HEK293 (cell line): ENCODE results near the gene C19orf73.

Experiments
- CTCF ChIA-PET: fragments of 350-600 bp; formaldehyde crosslinking; extraction: SDS; loops from one replicate; lab custom pipeline; 2021; ENCODE audit warnings: antibody characterized with exemption; lab: Yijun Ruan, JAX
- POLR2A ChIA-PET: fragments of 300-600 bp; formaldehyde crosslinking; extraction: SDS; loops from one replicate; lab custom pipeline; 2020; ENCODE audit warnings: antibody characterized with exemption, inconsistent platforms; lab: Yijun Ruan, JAX
- H3K27ac ChIP-seq: fragments of 200-500 bp; sonication (Bioruptor generic); 2 replicates; pipeline ENCODE4 v1.5.1; 2014; ENCODE audit warnings: low read depth, low read length, control low read depth, inconsistent platforms; ENCODE audit errors: extremely low read depth
- H3K36me3 ChIP-seq, 2 experiments: fragments of 200-500 bp in 1 of 2; sonication (Bioruptor generic) in 1 of 2; 1 replicate in 1 of 2; 2 replicates in 1 of 2; pipeline ENCODE4 v1.5.1; 2014 to 2017; ENCODE audit warnings: inconsistent platforms in 2 of 2, low read length in 2 of 2; ENCODE audit not compliant: control insufficient read depth in 2 of 2, insufficient read depth in 1 of 2
- H3K4me1 ChIP-seq: fragments of 200-500 bp; sonication (Bioruptor generic); 2 replicates; pipeline ENCODE4 v1.5.1; 2014; ENCODE audit warnings: mild to moderate bottlenecking, low read length, inconsistent platforms; ENCODE audit not compliant: control insufficient read depth, insufficient read depth
- H3K4me3 ChIP-seq: 2 replicates; pipeline ENCODE4 v1.5.1; 2011; ENCODE audit warnings: low read depth, mild to moderate bottlenecking, control low read depth, low read length, moderate library complexity
- H3K9me3 ChIP-seq: fragments of 200-500 bp; sonication (Bioruptor generic); 2 replicates; pipeline ENCODE4 v1.5.1; 2014; ENCODE audit warnings: low read depth, low read length, inconsistent platforms; ENCODE audit not compliant: control insufficient read depth, insufficient read depth
- HOXC10 ChIP-seq: sonication (generic); formaldehyde crosslinking; IDR thresholded peaks from 2 replicates; pipeline ENCODE4 v1.8.1; 2023; ENCODE audit warnings: mild to moderate bottlenecking, missing genetic modification reagents
- HOXD13 ChIP-seq: sonication (generic); formaldehyde crosslinking; IDR thresholded peaks from 2 replicates; pipeline ENCODE4 v1.8.0; 2022; ENCODE audit warnings: missing genetic modification reagents, borderline replicate concordance
- MEIS1 ChIP-seq: sonication (generic); formaldehyde crosslinking; IDR thresholded peaks from 2 replicates; pipeline ENCODE4 v1.8.1; 2022; ENCODE audit warnings: missing genetic modification reagents, mild to moderate bottlenecking, borderline replicate concordance
- PRDM4 ChIP-seq: fragments of 450-650 bp; formaldehyde crosslinking; IDR thresholded peaks from 2 replicates; pipeline ENCODE4 v1.5.1; 2017; ENCODE audit warnings: missing biosample characterization, missing genetic modification characterization
- REPIN1 ChIP-seq: fragments of 450-650 bp; formaldehyde crosslinking; IDR thresholded peaks from 2 replicates; pipeline ENCODE4 v1.5.1; 2017; ENCODE audit warnings: missing biosample characterization, missing genetic modification characterization, low read depth
- SP3 ChIP-seq: fragments of 450-650 bp; formaldehyde crosslinking; IDR thresholded peaks from 2 replicates; pipeline ENCODE4 v1.5.1; 2016; ENCODE audit warnings: missing biosample characterization, missing genetic modification characterization
- YY1 ChIP-seq: fragments of 450-650 bp; formaldehyde crosslinking; IDR thresholded peaks from 2 replicates; pipeline ENCODE4 v1.5.1; 2018; ENCODE audit warnings: missing biosample characterization, missing genetic modification characterization
- ZBTB44 ChIP-seq: fragments of 450-650 bp; IDR thresholded peaks from 2 replicates; pipeline ENCODE4 v1.5.1; 2018; ENCODE audit warnings: missing biosample characterization, mild to moderate bottlenecking, missing genetic modification characterization
- ZBTB48 ChIP-seq: fragments of 450-650 bp; formaldehyde crosslinking; IDR thresholded peaks from 2 replicates; pipeline ENCODE4 v1.5.1; 2016; ENCODE audit warnings: missing biosample characterization, missing genetic modification characterization
- ZFP37 ChIP-seq: fragments of 450-650 bp; formaldehyde crosslinking; IDR thresholded peaks from 2 replicates; pipeline ENCODE4 v1.5.1; 2016; ENCODE audit warnings: missing biosample characterization, missing genetic modification characterization
- ZNF114 ChIP-seq: fragments of 450-650 bp; formaldehyde crosslinking; IDR thresholded peaks from 2 replicates; pipeline ENCODE4 v1.5.0; 2017; ENCODE audit warnings: missing biosample characterization, missing genetic modification characterization
- ZNF148 ChIP-seq: fragments of 450-650 bp; formaldehyde crosslinking; IDR thresholded peaks from 2 replicates; pipeline ENCODE4 v1.5.0; 2017; ENCODE audit warnings: missing biosample characterization, missing genetic modification characterization, borderline replicate concordance
- ZNF302 ChIP-seq: fragments of 450-650 bp; formaldehyde crosslinking; IDR thresholded peaks from 2 replicates; pipeline ENCODE4 v1.5.1; 2016; ENCODE audit warnings: missing biosample characterization, missing genetic modification characterization, low read depth
- ZNF354C ChIP-seq: fragments of 450-650 bp; formaldehyde crosslinking; IDR thresholded peaks from 2 replicates; pipeline ENCODE4 v1.5.1; 2016; ENCODE audit warnings: missing biosample characterization, missing genetic modification characterization, low read depth, borderline replicate concordance
- ZNF37A ChIP-seq: fragments of 450-650 bp; IDR thresholded peaks from 2 replicates; pipeline ENCODE4 v1.5.1; 2018; ENCODE audit warnings: missing biosample characterization, missing genetic modification characterization
- ZNF426 ChIP-seq: fragments of 450-650 bp; formaldehyde crosslinking; IDR thresholded peaks from 2 replicates; pipeline ENCODE4 v1.5.1; 2017; ENCODE audit warnings: missing biosample characterization, missing genetic modification characterization, mild to moderate bottlenecking, inconsistent platforms, moderate library complexity
- ZNF48 ChIP-seq: fragments of 450-650 bp; formaldehyde crosslinking; IDR thresholded peaks from 2 replicates; pipeline ENCODE4 v1.5.1; 2016; ENCODE audit warnings: missing biosample characterization, missing genetic modification characterization
- ZNF654 ChIP-seq: fragments of 450-650 bp; formaldehyde crosslinking; IDR thresholded peaks from 2 replicates; pipeline ENCODE4 v1.5.1; 2016; ENCODE audit warnings: low read depth, missing biosample characterization, missing genetic modification characterization
- ZNF777 ChIP-seq: fragments of 450-650 bp; formaldehyde crosslinking; IDR thresholded peaks from 2 replicates; pipeline ENCODE4 v1.5.1; 2017; ENCODE audit warnings: missing biosample characterization, missing genetic modification characterization, borderline replicate concordance
- ZXDB ChIP-seq: fragments of 450-650 bp; formaldehyde crosslinking; IDR thresholded peaks from 2 replicates; pipeline ENCODE4 v1.5.1; 2016; ENCODE audit warnings: missing biosample characterization, missing genetic modification characterization
- TF ChIP-seq, protein P1 (sequence below): fragments of 450-650 bp; formaldehyde crosslinking; IDR thresholded peaks from 2 replicates; pipeline ENCODE4 v1.5.1; 2016; ENCODE audit warnings: missing biosample characterization, missing genetic modification characterization
- TF ChIP-seq, protein P2 (sequence below): fragments of 450-650 bp; formaldehyde crosslinking; IDR thresholded peaks from 2 replicates; pipeline ENCODE4 v1.5.1; 2016; ENCODE audit warnings: missing biosample characterization, missing genetic modification characterization
- TF ChIP-seq, protein P3 (sequence below): fragments of 450-650 bp; formaldehyde crosslinking; IDR thresholded peaks from 2 replicates; pipeline ENCODE4 v1.5.1; 2016; ENCODE audit warnings: missing biosample characterization, missing genetic modification characterization

Gene C19orf73

GRCh38 chr19:49101160-49101559, 17.8 kb downstream of the C19orf73 start:
- POLR2A ChIA-PET = interaction anchor here (2.6 kb wide), 1 partner anchor 13 kb away, joined by 10 read pairs; the partner anchor contains the start of gene LIN7B
- H3K4me3 ChIP-seq = no peak overlapping the region
- CTCF ChIA-PET = interaction anchor here (1.8 to 7.1 kb wide), 2 partner anchors 13 to 108 kb away, joined by 7 to 105 read pairs; partner anchors contain the start of gene LIN7B
- H3K4me1 ChIP-seq = peaks cover 5% of the 10 kb centered on the region
- H3K36me3 ChIP-seq = peaks cover 79 to 94% of the 10 kb centered on the region in 2 experiments
- H3K9me3 ChIP-seq = no peaks in the 10 kb centered on the region
- no peak overlapping the region for H3K27ac ChIP-seq
- TF ChIP-seq, protein P1, sequence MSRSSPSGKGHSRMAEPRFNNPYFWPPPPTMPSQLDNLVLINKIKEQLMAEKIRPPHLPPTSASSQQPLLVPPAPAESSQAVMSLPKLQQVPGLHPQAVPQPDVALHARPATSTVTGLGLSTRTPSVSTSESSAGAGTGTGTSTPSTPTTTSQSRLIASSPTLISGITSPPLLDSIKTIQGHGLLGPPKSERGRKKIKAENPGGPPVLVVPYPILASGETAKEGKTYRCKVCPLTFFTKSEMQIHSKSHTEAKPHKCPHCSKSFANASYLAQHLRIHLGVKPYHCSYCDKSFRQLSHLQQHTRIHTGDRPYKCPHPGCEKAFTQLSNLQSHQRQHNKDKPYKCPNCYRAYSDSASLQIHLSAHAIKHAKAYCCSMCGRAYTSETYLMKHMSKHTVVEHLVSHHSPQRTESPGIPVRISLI = no peak
- TF ChIP-seq ZNF654 = no peak
- no peak for TF ChIP-seq YY1 (tag by site-specific recombination)
- TF ChIP-seq PRDM4 (tag by site-specific recombination) = no peak
- TF ChIP-seq ZNF48 (tag by site-specific recombination) = no peak
- no peak for TF ChIP-seq ZXDB (tag by site-specific recombination)
- TF ChIP-seq ZBTB44 (tag by site-specific recombination) = no peak
- TF ChIP-seq ZNF302 (tag by site-specific recombination) = no peak
- no peak for TF ChIP-seq ZBTB48 (tag by site-specific recombination)
- no peak for TF ChIP-seq ZNF426 (tag by site-specific recombination)
- TF ChIP-seq ZFP37 (tag by site-specific recombination) = no peak
- TF ChIP-seq, protein P2, sequence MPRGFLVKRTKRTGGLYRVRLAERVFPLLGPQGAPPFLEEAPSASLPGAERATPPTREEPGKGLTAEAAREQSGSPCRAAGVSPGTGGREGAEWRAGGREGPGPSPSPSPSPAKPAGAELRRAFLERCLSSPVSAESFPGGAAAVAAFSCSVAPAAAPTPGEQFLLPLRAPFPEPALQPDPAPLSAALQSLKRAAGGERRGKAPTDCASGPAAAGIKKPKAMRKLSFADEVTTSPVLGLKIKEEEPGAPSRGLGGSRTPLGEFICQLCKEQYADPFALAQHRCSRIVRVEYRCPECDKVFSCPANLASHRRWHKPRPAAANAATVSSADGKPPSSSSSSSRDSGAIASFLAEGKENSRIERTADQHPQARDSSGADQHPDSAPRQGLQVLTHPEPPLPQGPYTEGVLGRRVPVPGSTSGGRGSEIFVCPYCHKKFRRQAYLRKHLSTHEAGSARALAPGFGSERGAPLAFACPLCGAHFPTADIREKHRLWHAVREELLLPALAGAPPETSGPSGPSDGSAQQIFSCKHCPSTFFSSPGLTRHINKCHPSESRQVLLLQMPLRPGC (tag by site-specific recombination) = no peak
- TF ChIP-seq, protein P3, sequence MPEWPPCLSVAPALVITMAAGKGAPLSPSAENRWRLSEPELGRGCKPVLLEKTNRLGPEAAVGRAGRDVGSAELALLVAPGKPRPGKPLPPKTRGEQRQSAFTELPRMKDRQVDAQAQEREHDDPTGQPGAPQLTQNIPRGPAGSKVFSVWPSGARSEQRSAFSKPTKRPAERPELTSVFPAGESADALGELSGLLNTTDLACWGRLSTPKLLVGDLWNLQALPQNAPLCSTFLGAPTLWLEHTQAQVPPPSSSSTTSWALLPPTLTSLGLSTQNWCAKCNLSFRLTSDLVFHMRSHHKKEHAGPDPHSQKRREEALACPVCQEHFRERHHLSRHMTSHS (tag by site-specific recombination) = no peak
- TF ChIP-seq ZNF777 (tag by site-specific recombination) = no peak
- TF ChIP-seq HOXD13 (CRISPR knock-in tag) = no peak

- H3K36me3 ChIP-seq = peaks cover 72 to 94% of the 10 kb centered on the region in 2 experiments
- TF ChIP-seq ZNF354C (no peak), SP3 (tag by site-specific recombination) (no peak), REPIN1 (tag by site-specific recombination) (no peak), MEIS1 (no peak), ZNF48 (tag by site-specific recombination) (no peak), HOXC10 (CRISPR knock-in tag) (no peak), ZNF37A (tag by site-specific recombination) (no peak), ZNF148 (tag by site-specific recombination) (no peak), ZNF114 (no peak)
- TF ChIP-seq, protein P1 = no peak
Measured at GRCh38 chr19:49098795-49099194, 20.1 kb downstream of the C19orf73 start.

More at GRCh38 chr19:49098795-49099194, 20.1 kb downstream of the C19orf73 start:
- CTCF ChIA-PET = interaction anchor here (1.1 to 7.1 kb wide), 10 partner anchors 10 to 126 kb away, joined by 4 to 105 read pairs (median 36); partner anchors contain the start of gene LIN7B
- Histone ChIP-seq H3K9me3 (no peaks in the 10 kb centered on the region), H3K27ac (no peak overlapping the region; the same call in 1 of the 2 replicates), H3K4me1 (peaks cover 8% of the 10 kb centered on the region), H3K4me3 (no peak overlapping the region)
- POLR2A ChIA-PET = interaction anchor here (1.6 to 2.6 kb wide), 2 partner anchors 15 to 100 kb away, joined by 7 to 10 read pairs; partner anchors contain the start of gene LIN7B
